RCC 7860 (cell line): ENCODE data around the gene FASTKD3.
A peak's percentile ranks its signal among the peaks of the same experiment; 100 is the strongest.
"Not testable (repeated sequence)": the region's sequence is repeated elsewhere in the genome, so short reads cannot be mapped to it uniquely, and the experiment has no call there.

Source experiments
- DNase-seq: peaks from one replicate; pipeline ENCODE4 v3.0.0-alpha.2; 2015; ENCODE audit warnings: low spot score
- FAIRE-seq: peaks from 2 replicates; lab custom pipeline; 2012; peaks lifted over from hg19 to GRCh38; lab: Jason Lieb, UNC

FASTKD3 gene

GRCh38 chr5:7868773-7869473 lies at the start of gene FASTKD3, which contains the start of gene MTRR:
FASTKD3 (minus strand) TSS chr5:7869031; CDS start chr5:7868083, 948 bp downstream.
MTRR (plus strand) TSS chr5:7869148; CDS start chr5:7870795, 1,647 bp downstream.
- DNase-seq (peak; percentile 89), FAIRE-seq (peak; percentile 83)

GRCh38 chr5:7917130-7918123 lies 48.6 kb upstream of the FASTKD3 start:
- DNase-seq = no peak
- no peak for FAIRE-seq

- DNase-seq = no peak
Observed at GRCh38 chr5:7916171-7916804, 47.5 kb upstream of the FASTKD3 start.

GRCh38 chr5:7911429-7911771 lies 42.6 kb upstream of the FASTKD3 start:
- FAIRE-seq = not testable (repeated sequence)

More at GRCh38 chr5:7916171-7916804, 47.5 kb upstream of the FASTKD3 start:
- no peak for FAIRE-seq

GRCh38 chr5:7910738-7911428 lies 42.1 kb upstream of the FASTKD3 start:
- FAIRE-seq = no peak
- DNase-seq = no peak

More at GRCh38 chr5:7911429-7911771, 42.6 kb upstream of the FASTKD3 start:
- DNase-seq = not testable (repeated sequence)

- no peak for DNase-seq
- FAIRE-seq = no peak
Observed at GRCh38 chr5:7908317-7908716, 39.5 kb upstream of the FASTKD3 start.

- FAIRE-seq (peak; percentile 11), DNase-seq (no peak)
Observed at GRCh38 chr5:7907612-7908011, 38.8 kb upstream of the FASTKD3 start.

GRCh38 chr5:7904170-7904569 lies 35.3 kb upstream of the FASTKD3 start:
- FAIRE-seq = peak; percentile 89
- DNase-seq = peak; percentile 85

- FAIRE-seq = no peak
- DNase-seq = no peak
Observed at GRCh38 chr5:7902666-7903625, 34.1 kb upstream of the FASTKD3 start.

GRCh38 chr5:7902201-7902600 lies 33.4 kb upstream of the FASTKD3 start:
- no peak for DNase-seq
- FAIRE-seq = no peak

GRCh38 chr5:7897014-7897600 lies 28.3 kb upstream of the FASTKD3 start:
- FAIRE-seq (no peak), DNase-seq (peak; percentile 37)

- DNase-seq = no peak
- FAIRE-seq = no peak
Observed at GRCh38 chr5:7894860-7895259, 26.0 kb upstream of the FASTKD3 start.

- FAIRE-seq (no peak), DNase-seq (no peak)
Observed at GRCh38 chr5:7894439-7894838, 25.6 kb upstream of the FASTKD3 start.

- FAIRE-seq = no peak
- DNase-seq = no peak
Observed at GRCh38 chr5:7888901-7889300, 20.1 kb upstream of the FASTKD3 start.

GRCh38 chr5:7886849-7887475 lies 18.1 kb upstream of the FASTKD3 start:
- FAIRE-seq (peak; percentile 83), DNase-seq (peak; percentile 50)

GRCh38 chr5:7884491-7885267 lies 15.8 kb upstream of the FASTKD3 start:
- no peak for DNase-seq
- no peak for FAIRE-seq

GRCh38 chr5:7882926-7883325 lies 14.1 kb upstream of the FASTKD3 start:
- FAIRE-seq = no peak
- no peak for DNase-seq

- no peak for DNase-seq
- no peak for FAIRE-seq
Observed at GRCh38 chr5:7881816-7882215, 13.0 kb upstream of the FASTKD3 start.
